ENCODE measurements around the gene PIGU. TPM values are rescaled to one million over a fixed set of nuclear protein-coding genes. Genes with fewer than 3 reads are reported as not detected.

Gene PIGU
- total and polyA plus RNA-seq, 4 donors: 6.4 to 10.0 (median 7.2) TPM

DNA sequence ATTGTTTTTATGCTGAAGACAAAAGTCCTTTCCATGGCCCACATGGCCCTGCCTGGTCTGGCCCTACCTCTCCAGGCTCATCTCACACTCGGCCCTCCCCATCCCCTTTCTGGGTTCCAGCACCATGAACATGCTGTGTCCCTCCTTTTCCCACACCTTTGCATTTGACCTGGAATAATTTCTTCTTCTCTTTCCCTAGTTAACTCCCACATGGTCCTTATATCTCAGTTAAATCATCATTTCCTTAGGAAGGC, 38.9 kb downstream of the PIGU start:
- Histone ChIP-seq H3K36me3 (ENCODE audit: control insufficient read depth in 4 of 4, insufficient read depth in 3 of 4, low read depth in 1 of 4, low read length in 3 of 4) (no peaks in the 10 kb centered on the region), H3K9ac (ENCODE audit: low read depth in 1 of 2, low read length in 2 of 2) (no peak overlapping the region), H3K4me1 (ENCODE audit: control insufficient read depth in 4 of 4, insufficient read depth in 4 of 4, low read length in 3 of 4) (peaks cover 4 to 38% (median 19%) of the 10 kb centered on the region in 4 donors), H3K27ac (ENCODE audit: low read depth in 1 of 2, low read length in 2 of 2) (peak overlapping the region; percentile 46 to 66), H3K27me3 (ENCODE audit: control insufficient read depth in 4 of 4, insufficient read depth in 4 of 4, low read length in 3 of 4) (no peaks in the 10 kb centered on the region), H3K9me3 (ENCODE audit: control insufficient read depth in 4 of 4, low read length in 3 of 4) (no peaks in the 10 kb centered on the region), H3K4me3 (ENCODE audit: low read depth in 1 of 3, low read length in 3 of 3) (no peak overlapping the region)
- no peak for DNase-seq (ENCODE audit: low spot score)
- WGBS: 96% methylated on average over 1 of the region's 1 CpG
- no peak for TF ChIP-seq FOXA1 (IDR thresholded peaks at IDR 0.05)
- TF ChIP-seq RXRA (IDR thresholded peaks at IDR 0.05): no peak

DNA sequence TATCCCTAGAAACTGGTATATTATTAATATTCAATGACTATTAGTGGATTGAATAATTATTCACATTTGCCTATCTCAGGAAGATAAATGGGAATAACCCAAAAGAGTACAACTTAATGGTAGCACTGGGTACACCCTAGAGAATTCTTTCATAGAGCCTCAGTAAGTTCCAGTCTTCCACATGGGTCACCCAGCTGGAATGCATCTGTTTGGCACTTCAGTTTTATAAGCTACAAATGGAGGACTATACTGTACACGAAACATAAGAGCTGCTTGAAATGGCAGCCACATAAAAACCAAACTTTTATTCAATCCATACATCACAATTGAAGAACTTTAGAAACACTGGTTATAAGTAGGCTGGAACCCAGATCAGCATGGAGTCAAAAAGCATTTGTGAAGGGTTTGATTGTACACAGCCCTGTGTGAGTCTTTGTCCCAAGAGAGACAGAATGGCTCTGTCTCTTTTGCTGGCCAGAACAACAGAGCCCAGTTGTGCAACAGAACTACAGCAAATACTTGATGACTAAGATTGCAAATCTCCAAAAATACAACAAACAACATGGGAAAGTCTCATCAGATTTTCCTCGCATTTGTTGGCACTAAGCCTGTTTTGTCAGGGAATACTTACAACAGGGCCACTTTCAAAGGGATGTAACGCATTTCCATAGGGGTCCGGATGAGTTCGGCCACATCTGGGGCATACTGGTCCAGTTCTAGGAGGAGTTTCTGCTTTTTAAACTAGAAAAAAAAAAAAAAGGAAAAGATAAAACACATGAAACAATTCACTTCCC, 39.5 kb downstream of the PIGU start:
- H3K27ac ChIP-seq (ENCODE audit: low read depth in 1 of 2, low read length in 2 of 2): peak overlapping the region; percentile 46 to 66
- DNase-seq (ENCODE audit: low spot score): no peak
- WGBS: 75% methylated on average over 5 of the region's 5 CpGs
- TF ChIP-seq FOXA1 (IDR thresholded peaks at IDR 0.05) (no peak), JUND (IDR thresholded peaks at IDR 0.05) (peak; percentile 65 to 87), CTCF (IDR thresholded peaks at IDR 0.05; ENCODE audit: low read depth, low read length, missing input control) (no peak), RXRA (IDR thresholded peaks at IDR 0.05) (peak; percentile 10 to 43), HNF4G (IDR thresholded peaks at IDR 0.05) (no peak), GABPA (IDR thresholded peaks at IDR 0.05 in 1 of 2, conservative IDR thresholded peaks at IDR 0.05 in 1 of 2) (no peak), YY1 (IDR thresholded peaks at IDR 0.05) (peak; percentile 70), ATF3 (IDR thresholded peaks at IDR 0.05) (peak; percentile 52), FOXA2 (IDR thresholded peaks at IDR 0.05) (peak; percentile 20), REST (IDR thresholded peaks at IDR 0.05) (peak; percentile 28), HNF4A (conservative IDR thresholded peaks at IDR 0.05) (peak; percentile 39 to 51), NR2F2 (IDR thresholded peaks at IDR 0.05) (no peak), SP1 (IDR thresholded peaks at IDR 0.05) (peak; percentile 17), TAF1 (conservative IDR thresholded peaks at IDR 0.05) (no peak), RAD21 (IDR thresholded peaks at IDR 0.05) (peak; percentile 16 to 28), EGR1 (IDR thresholded peaks at IDR 0.05; ENCODE audit: low read depth in 2 of 2) (no peak)
- TF ChIP-seq, protein P1, sequence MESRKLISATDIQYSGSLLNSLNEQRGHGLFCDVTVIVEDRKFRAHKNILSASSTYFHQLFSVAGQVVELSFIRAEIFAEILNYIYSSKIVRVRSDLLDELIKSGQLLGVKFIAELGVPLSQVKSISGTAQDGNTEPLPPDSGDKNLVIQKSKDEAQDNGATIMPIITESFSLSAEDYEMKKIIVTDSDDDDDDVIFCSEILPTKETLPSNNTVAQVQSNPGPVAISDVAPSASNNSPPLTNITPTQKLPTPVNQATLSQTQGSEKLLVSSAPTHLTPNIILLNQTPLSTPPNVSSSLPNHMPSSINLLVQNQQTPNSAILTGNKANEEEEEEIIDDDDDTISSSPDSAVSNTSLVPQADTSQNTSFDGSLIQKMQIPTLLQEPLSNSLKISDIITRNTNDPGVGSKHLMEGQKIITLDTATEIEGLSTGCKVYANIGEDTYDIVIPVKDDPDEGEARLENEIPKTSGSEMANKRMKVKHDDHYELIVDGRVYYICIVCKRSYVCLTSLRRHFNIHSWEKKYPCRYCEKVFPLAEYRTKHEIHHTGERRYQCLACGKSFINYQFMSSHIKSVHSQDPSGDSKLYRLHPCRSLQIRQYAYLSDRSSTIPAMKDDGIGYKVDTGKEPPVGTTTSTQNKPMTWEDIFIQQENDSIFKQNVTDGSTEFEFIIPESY (IDR thresholded peaks at IDR 0.05): peak; percentile 29
- TF ChIP-seq, protein P2, sequence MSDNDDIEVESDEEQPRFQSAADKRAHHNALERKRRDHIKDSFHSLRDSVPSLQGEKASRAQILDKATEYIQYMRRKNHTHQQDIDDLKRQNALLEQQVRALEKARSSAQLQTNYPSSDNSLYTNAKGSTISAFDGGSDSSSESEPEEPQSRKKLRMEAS (IDR thresholded peaks at IDR 0.05): no peak
- H3K4me1 ChIP-seq (ENCODE audit: control insufficient read depth in 4 of 4, insufficient read depth in 4 of 4, low read length in 3 of 4): peaks cover 4 to 39% (median 19%) of the 10 kb centered on the region in 4 donors
- no peaks in the 10 kb centered on the region for H3K36me3 ChIP-seq (ENCODE audit: control insufficient read depth in 4 of 4, insufficient read depth in 3 of 4, low read depth in 1 of 4, low read length in 3 of 4)
- H3K27me3 ChIP-seq (ENCODE audit: control insufficient read depth in 4 of 4, insufficient read depth in 4 of 4, low read length in 3 of 4): no peaks in the 10 kb centered on the region
- H3K9ac ChIP-seq (ENCODE audit: low read depth in 1 of 2, low read length in 2 of 2): no peak overlapping the region
- H3K4me3 ChIP-seq (ENCODE audit: low read depth in 1 of 3, low read length in 3 of 3): no peak overlapping the region
- no peaks in the 10 kb centered on the region for H3K9me3 ChIP-seq (ENCODE audit: control insufficient read depth in 4 of 4, low read length in 3 of 4)
